ENCODE measurements around the gene KCNAB1. TPM values are rescaled to one million over a fixed set of nuclear protein-coding genes. Genes with fewer than 3 reads are reported as not detected.
A peak's percentile ranks its signal among the peaks of the same experiment; 100 is the strongest.

Gene KCNAB1
- total RNA-seq, 4 donors from 2014 or later = 4.2 to 11.4 (median 7.8) TPM

GRCh38 chr3:156548041-156548687 is 427.8 kb downstream of the KCNAB1 start:
- Histone ChIP-seq H3K9me3 (no peaks in the 10 kb centered on the region), H3K4me1 (peaks cover 4 to 98% (median 26%) of the 10 kb centered on the region in 4 donors), H3K36me3 (peaks cover 0 to 54% (median 0%) of the 10 kb centered on the region in 3 donors), H3K27me3 (no peaks in the 10 kb centered on the region), H3K4me3 (peak overlapping the region in 1 of 4 donors; percentile 8), H3K27ac (peak overlapping the region in 3 of 4 donors; percentile 11 to 81 (median 34))
- DNase-seq (ENCODE audit: low spot score in 2 of 2) = no peak
- TF ChIP-seq EP300 (IDR thresholded peaks at IDR 0.05) (no peak), CTCF (IDR thresholded peaks at IDR 0.05) (no peak), POLR2A (IDR thresholded peaks at IDR 0.05) (no peak)
- WGBS, 2 donors = 48 to 51% methylated on average over 4 of the region's 4 CpGs

GRCh38 chr3:156548902-156549301 is 428.5 kb downstream of the KCNAB1 start:
- Histone ChIP-seq H3K36me3 (peaks cover 0 to 48% (median 0%) of the 10 kb centered on the region in 3 donors), H3K4me1 (peaks cover 7 to 98% (median 28%) of the 10 kb centered on the region in 4 donors), H3K27me3 (no peaks in the 10 kb centered on the region), H3K4me3 (no peak overlapping the region), H3K9me3 (no peaks in the 10 kb centered on the region), H3K27ac (peak overlapping the region in 2 of 4 donors; percentile 34 to 81)
- TF ChIP-seq EP300 (IDR thresholded peaks at IDR 0.05) (no peak), CTCF (IDR thresholded peaks at IDR 0.05) (no peak), POLR2A (IDR thresholded peaks at IDR 0.05) (no peak)
- WGBS, 2 donors = 68 to 75% methylated on average over 6 of the region's 6 CpGs
- DNase-seq (ENCODE audit: low spot score in 2 of 2) = no peak

- peak overlapping the region in 1 of 4 donors; percentile 10 for H3K27ac ChIP-seq
- H3K9me3 ChIP-seq = no peaks in the 10 kb centered on the region
- no peak for DNase-seq (ENCODE audit: low spot score in 2 of 2)
- no peak overlapping the region for H3K4me3 ChIP-seq
- 70 to 85% methylated on average over 4 of the region's 4 CpGs for WGBS, 2 donors
- peaks cover 7 to 83% (median 25%) of the 10 kb centered on the region in 4 donors for H3K4me1 ChIP-seq
- H3K27me3 ChIP-seq = no peaks in the 10 kb centered on the region
- TF ChIP-seq POLR2A (IDR thresholded peaks at IDR 0.05) = no peak
- TF ChIP-seq EP300 (IDR thresholded peaks at IDR 0.05) = no peak
- TF ChIP-seq CTCF (IDR thresholded peaks at IDR 0.05) = no peak
- H3K36me3 ChIP-seq = peaks cover 0 to 38% (median 0%) of the 10 kb centered on the region in 3 donors
Measured at GRCh38 chr3:156551261-156551660, 430.9 kb downstream of the KCNAB1 start.

GRCh38 chr3:156551746-156552145 is 431.4 kb downstream of the KCNAB1 start:
- peak overlapping the region in 1 of 4 donors; percentile 10 for H3K27ac ChIP-seq
- WGBS, 2 donors = 56 to 67% methylated on average over 4 of the region's 4 CpGs
- no peaks in the 10 kb centered on the region for H3K9me3 ChIP-seq
- no peaks in the 10 kb centered on the region for H3K27me3 ChIP-seq
- peaks cover 7 to 79% (median 25%) of the 10 kb centered on the region in 4 donors for H3K4me1 ChIP-seq
- no peak for DNase-seq (ENCODE audit: low spot score in 2 of 2)
- H3K36me3 ChIP-seq = peaks cover 0 to 35% (median 0%) of the 10 kb centered on the region in 3 donors
- no peak for TF ChIP-seq POLR2A (IDR thresholded peaks at IDR 0.05)
- TF ChIP-seq CTCF (IDR thresholded peaks at IDR 0.05) = no peak
- TF ChIP-seq EP300 (IDR thresholded peaks at IDR 0.05) = no peak
- H3K4me3 ChIP-seq = no peak overlapping the region

GRCh38 chr3:156552973-156553372 is 432.6 kb downstream of the KCNAB1 start:
- 72 to 82% methylated on average over 2 of the region's 2 CpGs for WGBS, 2 donors
- TF ChIP-seq CTCF (IDR thresholded peaks at IDR 0.05) (no peak), EP300 (IDR thresholded peaks at IDR 0.05) (no peak), POLR2A (IDR thresholded peaks at IDR 0.05) (no peak)
- peak overlapping the region in 1 of 4 donors; percentile 97 for H3K4me3 ChIP-seq

More at GRCh38 chr3:156552973-156553372, 432.6 kb downstream of the KCNAB1 start:
- no peaks in the 10 kb centered on the region for H3K27me3 ChIP-seq
- H3K27ac ChIP-seq = peak overlapping the region in 1 of 4 donors; percentile 92
- H3K4me1 ChIP-seq = peaks cover 6 to 66% (median 20%) of the 10 kb centered on the region in 4 donors
- H3K9me3 ChIP-seq = no peaks in the 10 kb centered on the region
- H3K36me3 ChIP-seq = peaks cover 0 to 28% (median 0%) of the 10 kb centered on the region in 3 donors
- DNase-seq (ENCODE audit: low spot score in 2 of 2) = no peak

Measured in tibial nerve (tissue), 4 donors.